ENCODE results near the gene ARHGAP26.

ARHGAP26 gene

DNA sequence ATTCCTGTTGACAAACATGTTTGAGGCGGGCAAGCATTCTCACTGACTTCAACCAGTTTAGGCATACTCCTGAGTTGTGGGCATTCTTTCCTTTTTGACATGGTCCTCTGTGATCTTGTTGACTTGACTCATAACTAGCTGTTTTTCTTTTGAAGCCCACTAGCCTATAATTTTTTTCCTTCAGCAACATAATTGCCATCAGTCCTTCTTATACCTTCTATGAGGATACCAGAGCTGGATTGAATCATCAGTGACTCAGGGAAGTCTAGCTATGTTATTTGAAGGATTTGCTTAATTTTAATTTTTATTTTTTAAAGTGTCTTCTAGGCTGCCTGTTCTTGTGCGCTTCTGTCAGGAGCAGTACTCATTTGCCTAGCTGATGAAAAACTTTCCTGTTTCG, 373.8 kb downstream of the ARHGAP26 start:
- intact Hi-C loops (cut with DNase I; ENCODE audit: low total_unique reads), result no loop called here
- DNase-seq, result no peak
- Histone ChIP-seq H3K4me3 (no peak overlapping the region), H3K9me3 (no peaks in the 10 kb centered on the region), H3K27me3 (no peaks in the 10 kb centered on the region), H3K27ac (peak overlapping the region; percentile 75 to 81), H3K36me3 (no peaks in the 10 kb centered on the region), H3K4me1 (peaks cover 0 to 91% (median 64%) of the 10 kb centered on the region in 4 donors)
- TF ChIP-seq, protein P1, sequence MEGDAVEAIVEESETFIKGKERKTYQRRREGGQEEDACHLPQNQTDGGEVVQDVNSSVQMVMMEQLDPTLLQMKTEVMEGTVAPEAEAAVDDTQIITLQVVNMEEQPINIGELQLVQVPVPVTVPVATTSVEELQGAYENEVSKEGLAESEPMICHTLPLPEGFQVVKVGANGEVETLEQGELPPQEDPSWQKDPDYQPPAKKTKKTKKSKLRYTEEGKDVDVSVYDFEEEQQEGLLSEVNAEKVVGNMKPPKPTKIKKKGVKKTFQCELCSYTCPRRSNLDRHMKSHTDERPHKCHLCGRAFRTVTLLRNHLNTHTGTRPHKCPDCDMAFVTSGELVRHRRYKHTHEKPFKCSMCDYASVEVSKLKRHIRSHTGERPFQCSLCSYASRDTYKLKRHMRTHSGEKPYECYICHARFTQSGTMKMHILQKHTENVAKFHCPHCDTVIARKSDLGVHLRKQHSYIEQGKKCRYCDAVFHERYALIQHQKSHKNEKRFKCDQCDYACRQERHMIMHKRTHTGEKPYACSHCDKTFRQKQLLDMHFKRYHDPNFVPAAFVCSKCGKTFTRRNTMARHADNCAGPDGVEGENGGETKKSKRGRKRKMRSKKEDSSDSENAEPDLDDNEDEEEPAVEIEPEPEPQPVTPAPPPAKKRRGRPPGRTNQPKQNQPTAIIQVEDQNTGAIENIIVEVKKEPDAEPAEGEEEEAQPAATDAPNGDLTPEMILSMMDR (IDR thresholded peaks at IDR 0.05), result no peak

DNA sequence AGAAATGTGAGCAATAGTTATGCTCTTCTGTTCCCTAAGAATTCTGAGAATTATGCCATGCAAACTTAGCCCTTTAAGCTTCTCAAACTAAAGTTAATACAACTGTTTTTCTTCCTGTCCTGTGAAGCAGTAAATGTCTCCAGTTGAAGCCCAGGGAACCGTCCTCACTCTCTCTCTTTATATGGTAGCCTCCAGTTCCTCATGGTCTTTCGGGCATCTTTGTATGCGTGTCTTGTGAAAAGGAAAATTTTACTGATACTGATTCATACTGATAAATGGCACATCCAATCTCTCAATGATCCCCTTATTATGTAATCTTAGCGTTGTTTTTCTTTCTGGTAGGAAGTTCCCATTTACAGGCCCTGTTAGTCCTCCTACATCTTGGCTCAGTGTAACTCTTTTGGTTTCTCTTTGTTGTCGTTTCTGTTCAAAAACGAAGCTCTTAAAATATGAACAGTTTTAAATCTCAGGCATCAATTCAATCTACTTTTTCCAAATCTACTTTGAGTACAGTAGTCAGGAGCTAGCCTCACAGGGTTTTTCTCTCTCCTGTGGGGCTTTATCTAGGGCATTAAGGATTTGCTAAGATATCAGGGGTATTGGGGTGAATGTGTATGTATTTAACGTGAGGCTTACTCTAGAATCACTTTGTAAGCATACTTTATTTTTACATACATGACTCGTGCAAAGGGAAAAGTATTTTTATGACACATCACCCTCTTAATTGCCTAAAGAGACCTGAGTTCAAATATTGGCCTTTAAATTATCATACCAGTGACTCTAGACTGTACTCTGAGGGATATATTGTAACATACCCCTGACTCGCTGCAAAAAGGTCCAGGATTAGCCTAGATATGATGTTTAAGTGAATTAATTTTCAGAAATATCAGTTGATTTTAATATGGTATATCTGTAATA, 375.3 kb downstream of the ARHGAP26 start:
- DNase-seq, result no peak
- no peaks in the 10 kb centered on the region for H3K9me3 ChIP-seq
- H3K27me3 ChIP-seq, result no peaks in the 10 kb centered on the region
- intact Hi-C loops (cut with DNase I; ENCODE audit: low total_unique reads), result no loop called here
- peaks cover 0 to 93% (median 68%) of the 10 kb centered on the region in 4 donors for H3K4me1 ChIP-seq
- TF ChIP-seq, protein P1 (IDR thresholded peaks at IDR 0.05), result no peak
- peak overlapping the region; percentile 75 to 81 for H3K27ac ChIP-seq
- H3K36me3 ChIP-seq, result no peaks in the 10 kb centered on the region
- H3K4me3 ChIP-seq, result peak overlapping the region in 1 of 2 donors; percentile 10

DNA sequence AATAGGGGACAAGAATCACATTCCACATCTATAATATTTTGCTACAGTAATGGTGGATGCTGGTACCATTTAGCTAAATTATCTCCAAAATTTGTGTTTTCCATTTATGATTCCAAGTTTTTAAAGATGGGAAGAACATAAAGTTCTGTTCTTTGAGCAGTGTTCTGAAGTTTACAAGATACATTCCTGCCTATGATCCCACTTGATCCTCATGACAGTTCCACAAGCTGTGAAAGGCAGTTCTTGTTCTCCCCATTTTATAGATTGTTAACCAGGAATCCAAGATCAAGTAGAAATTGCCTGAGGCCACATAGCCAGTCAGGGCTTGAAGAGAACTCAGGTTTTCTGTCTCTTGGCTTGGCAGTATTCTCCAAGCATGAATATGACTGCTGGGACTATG, 376.0 kb downstream of the ARHGAP26 start:
- TF ChIP-seq, protein P1 (IDR thresholded peaks at IDR 0.05), result no peak
- Histone ChIP-seq H3K27me3 (no peaks in the 10 kb centered on the region), H3K27ac (peak overlapping the region; percentile 75 to 81), H3K4me1 (peaks cover 0 to 87% (median 64%) of the 10 kb centered on the region in 4 donors), H3K36me3 (no peaks in the 10 kb centered on the region), H3K4me3 (no peak overlapping the region), H3K9me3 (no peaks in the 10 kb centered on the region)
- intact Hi-C loops (cut with DNase I; ENCODE audit: low total_unique reads), result no loop called here
- DNase-seq, result no peak

DNA sequence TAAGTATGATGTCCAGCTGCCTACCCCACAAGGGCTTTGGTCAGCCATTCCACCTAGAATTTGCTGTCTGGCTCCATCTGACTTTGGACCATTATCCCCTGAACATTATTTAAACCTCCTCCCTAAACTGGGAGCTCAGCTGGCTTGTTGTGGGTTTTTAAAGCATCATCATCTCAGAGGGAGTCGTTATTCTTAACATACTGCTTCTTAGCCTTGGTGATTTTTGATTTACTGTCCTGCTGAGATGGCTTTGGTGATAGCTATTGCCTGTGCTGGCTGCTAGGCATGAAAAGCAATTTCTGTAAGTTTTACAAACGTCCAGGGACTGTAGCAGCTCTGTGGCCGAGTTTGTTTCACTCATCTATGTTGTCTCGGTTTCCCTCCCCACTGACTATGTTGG, 377.2 kb downstream of the ARHGAP26 start:
- H3K4me3 ChIP-seq, result no peak overlapping the region
- TF ChIP-seq, protein P1 (IDR thresholded peaks at IDR 0.05), result no peak
- DNase-seq, result no peak
- intact Hi-C loops (cut with DNase I; ENCODE audit: low total_unique reads), result no loop called here
- H3K4me1 ChIP-seq, result peaks cover 0 to 93% (median 63%) of the 10 kb centered on the region in 4 donors
- peak overlapping the region; percentile 75 to 81 for H3K27ac ChIP-seq
- no peaks in the 10 kb centered on the region for H3K36me3 ChIP-seq
- H3K27me3 ChIP-seq, result no peaks in the 10 kb centered on the region
- no peaks in the 10 kb centered on the region for H3K9me3 ChIP-seq

DNA sequence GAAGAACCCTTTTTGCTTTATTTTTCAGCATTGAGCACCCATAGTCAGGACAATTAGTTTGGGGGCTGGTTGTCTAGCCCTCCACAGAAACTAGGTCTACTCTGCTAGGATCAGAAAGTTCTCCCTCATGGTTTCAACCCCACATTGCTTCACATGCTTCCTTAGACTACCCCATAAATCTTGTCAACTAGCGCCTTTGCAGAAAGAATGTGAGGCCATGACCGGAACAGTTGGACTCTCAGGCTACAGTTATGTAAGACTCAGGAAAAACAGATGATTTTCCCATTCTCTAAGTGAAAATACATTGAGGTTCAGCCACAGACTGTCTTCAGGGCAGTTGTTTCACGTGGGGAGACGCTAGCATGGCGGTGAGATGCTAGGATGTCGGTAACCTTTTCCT, 377.7 kb downstream of the ARHGAP26 start:
- Histone ChIP-seq H3K9me3 (no peaks in the 10 kb centered on the region), H3K27me3 (no peaks in the 10 kb centered on the region), H3K4me3 (no peak overlapping the region), H3K4me1 (peaks cover 0 to 93% (median 63%) of the 10 kb centered on the region in 4 donors), H3K27ac (peak overlapping the region; percentile 75 to 81), H3K36me3 (no peaks in the 10 kb centered on the region)
- peak in 1 of 2 donors; percentile 47 for DNase-seq
- TF ChIP-seq, protein P1 (IDR thresholded peaks at IDR 0.05), result no peak
- intact Hi-C loops (cut with DNase I; ENCODE audit: low total_unique reads), result no loop called here
